ENCODE results near the gene CCDC169.
A peak's percentile ranks its signal among the peaks of the same experiment; 100 is the strongest.
"Not testable (repeated sequence)": the region's sequence is repeated elsewhere in the genome, so short reads cannot be mapped to it uniquely, and the experiment has no call there.

Gene CCDC169

DNA sequence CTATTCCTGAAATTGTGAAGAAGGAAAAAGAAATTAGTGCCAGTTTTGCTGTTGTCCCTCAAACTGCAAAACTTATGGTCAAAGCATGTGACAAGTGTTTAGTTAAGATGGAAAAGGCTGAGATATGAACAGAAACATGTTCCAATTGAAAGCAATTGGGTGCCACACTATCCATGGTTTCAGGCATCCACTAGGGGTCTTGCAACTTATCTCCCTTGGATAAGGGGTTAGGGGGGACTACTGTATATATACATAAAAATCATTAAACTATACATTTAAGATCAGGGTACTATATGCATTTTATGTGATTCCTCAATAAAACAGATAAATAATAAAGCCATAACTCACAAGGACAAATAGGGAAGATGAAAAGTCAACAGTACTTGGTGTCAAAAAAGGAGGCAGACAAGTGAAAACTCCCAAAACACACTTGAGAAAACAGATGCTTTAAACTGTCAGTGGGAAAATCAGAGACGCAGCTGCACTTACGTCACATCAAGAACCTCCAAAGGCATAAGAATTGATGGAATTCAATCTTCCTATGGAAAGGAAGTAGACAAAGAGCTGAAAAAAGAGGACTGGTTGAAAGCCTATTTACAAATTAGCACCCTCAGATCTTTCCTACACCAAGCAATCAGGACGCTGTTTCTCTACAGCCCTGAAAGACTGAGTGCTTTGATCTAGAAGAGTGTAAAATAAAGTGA lies 40.5 kb upstream of the CCDC169 start:
- Histone ChIP-seq H3K36me3 (ENCODE audit: insufficient read depth, low read length) (peaks cover 7% of the 10 kb centered on the region; the same call in 1 of the 2 replicates), H3K27me3 (ENCODE audit: insufficient read depth, low read length) (no peaks in the 10 kb centered on the region), H3K27ac (ENCODE audit: low read depth, low read length) (no peak overlapping the region), H3K4me1 (ENCODE audit: insufficient read depth, low read length) (peaks cover 33% of the 10 kb centered on the region), H3K9ac (ENCODE audit: low read depth, low read length) (no peak overlapping the region), H3K9me3 (ENCODE audit: insufficient read depth, low read depth, low read length) (no peaks in the 10 kb centered on the region), H3K4me3 (ENCODE audit: low read length) (no peak overlapping the region)
- whole genome bisulfite sequencing: 58% methylated on average over 3 of the region's 3 CpGs

DNA sequence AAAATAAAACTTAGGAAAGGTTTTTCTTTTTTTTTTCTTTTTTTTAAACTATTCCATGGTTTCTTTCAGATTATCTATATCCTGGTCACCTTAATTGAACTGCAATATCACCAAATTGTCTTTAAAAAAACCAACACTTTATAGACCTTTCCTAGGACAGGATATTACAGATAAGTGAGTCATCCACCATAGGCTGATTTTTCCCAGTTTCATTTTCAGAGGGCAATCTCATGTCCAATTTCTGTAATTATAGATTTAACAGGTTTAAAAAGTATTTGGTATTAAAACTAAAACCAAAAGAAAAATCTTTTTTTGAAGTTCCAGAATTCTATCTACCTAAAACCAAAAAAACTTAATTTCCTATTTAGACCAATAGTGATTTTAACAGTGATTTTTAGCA lies 35.4 kb upstream of the CCDC169 start:
- peaks cover 42% of the 10 kb centered on the region for H3K36me3 ChIP-seq (ENCODE audit: insufficient read depth, low read length)

DNA sequence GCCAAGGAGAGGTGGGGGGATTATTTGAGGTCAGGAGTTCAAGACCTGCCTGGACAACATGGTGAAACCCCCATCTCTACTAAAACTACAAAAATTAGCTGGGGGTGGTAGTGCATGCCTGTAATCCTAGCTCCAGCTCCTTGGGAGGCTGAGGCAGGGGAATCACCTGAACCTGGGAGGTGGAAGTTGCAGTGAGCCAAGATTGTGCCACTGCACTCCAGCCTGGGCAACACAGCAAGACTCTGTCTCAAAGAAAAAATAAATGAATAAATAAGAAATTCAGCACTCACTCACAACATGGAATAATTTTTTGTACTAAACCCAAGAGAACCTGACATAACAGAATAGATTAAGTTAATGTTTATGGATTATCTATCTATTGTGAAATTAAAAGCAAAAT lies 34.6 kb upstream of the CCDC169 start:
- H3K27me3 ChIP-seq (ENCODE audit: insufficient read depth, low read length); H3K9me3 ChIP-seq (ENCODE audit: insufficient read depth, low read depth, low read length); H3K9ac ChIP-seq (ENCODE audit: low read depth, low read length); H3K27ac ChIP-seq (ENCODE audit: low read depth, low read length); H3K4me3 ChIP-seq (ENCODE audit: low read length): not testable (repeated sequence)
- Histone ChIP-seq H3K36me3 (ENCODE audit: insufficient read depth, low read length) (peaks cover 48% of the 10 kb centered on the region), H3K4me1 (ENCODE audit: insufficient read depth, low read length) (peaks cover 24% of the 10 kb centered on the region; the same call in 1 of the 2 replicates)

More for the DNA sequence above, 35.4 kb upstream of the CCDC169 start:
- Histone ChIP-seq H3K9ac (ENCODE audit: low read depth, low read length) (no peak overlapping the region), H3K9me3 (ENCODE audit: insufficient read depth, low read depth, low read length) (no peaks in the 10 kb centered on the region), H3K27me3 (ENCODE audit: insufficient read depth, low read length) (no peaks in the 10 kb centered on the region), H3K4me1 (ENCODE audit: insufficient read depth, low read length) (peaks cover 24% of the 10 kb centered on the region; the same call in 1 of the 2 replicates), H3K27ac (ENCODE audit: low read depth, low read length) (no peak overlapping the region), H3K4me3 (ENCODE audit: low read length) (no peak overlapping the region)

DNA sequence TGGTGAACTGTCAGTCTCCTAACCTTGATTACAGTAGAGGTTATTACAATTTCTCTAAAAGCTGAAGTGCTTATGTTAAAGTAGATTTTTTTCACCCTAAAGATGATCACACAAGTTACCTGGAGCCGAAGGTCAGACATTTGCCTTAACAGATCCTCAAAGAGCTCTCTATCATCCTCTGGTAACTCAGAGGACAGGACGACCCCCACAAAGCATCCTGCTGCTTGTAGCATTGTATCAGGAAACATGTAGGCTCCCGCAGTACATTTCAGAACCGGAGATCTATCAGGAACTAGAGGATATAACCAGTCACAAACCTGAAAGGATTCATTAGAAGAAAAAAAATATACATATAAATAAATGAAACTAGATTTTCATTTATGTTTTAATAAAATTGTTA lies 33.7 kb upstream of the CCDC169 start:
- Histone ChIP-seq H3K36me3 (ENCODE audit: insufficient read depth, low read length) (peaks cover 58% of the 10 kb centered on the region), H3K27ac (ENCODE audit: low read depth, low read length) (no peak overlapping the region), H3K4me3 (ENCODE audit: low read length) (no peak overlapping the region), H3K4me1 (ENCODE audit: insufficient read depth, low read length) (peaks cover 23% of the 10 kb centered on the region), H3K9ac (ENCODE audit: low read depth, low read length) (no peak overlapping the region), H3K9me3 (ENCODE audit: insufficient read depth, low read depth, low read length) (no peaks in the 10 kb centered on the region), H3K27me3 (ENCODE audit: insufficient read depth, low read length) (no peaks in the 10 kb centered on the region)
- WGBS: 67% methylated on average over 4 of the region's 4 CpGs

DNA sequence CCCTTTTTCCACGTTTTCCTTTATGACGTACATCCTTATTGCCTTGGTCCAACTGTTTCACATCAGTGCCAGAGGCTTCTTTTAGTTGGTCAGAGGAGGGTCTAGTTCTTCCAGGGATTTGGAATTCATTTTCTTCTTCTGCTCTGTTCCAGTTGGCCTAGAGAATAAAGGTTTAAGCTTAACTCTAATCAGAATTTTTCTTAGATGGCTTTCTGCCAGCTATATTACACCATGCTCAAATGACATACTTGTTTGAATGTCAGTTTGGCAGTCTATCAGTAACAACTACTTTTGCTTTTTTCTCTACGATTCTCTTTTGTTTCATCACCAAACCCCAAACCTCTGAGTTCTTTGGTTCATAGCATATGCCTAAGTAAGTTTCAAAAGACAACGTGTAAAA lies 31.7 kb upstream of the CCDC169 start:
- no peaks in the 10 kb centered on the region for H3K9me3 ChIP-seq (ENCODE audit: insufficient read depth, low read depth, low read length)
- peaks cover 39% of the 10 kb centered on the region for H3K4me1 ChIP-seq (ENCODE audit: insufficient read depth, low read length)
- peaks cover 59% of the 10 kb centered on the region for H3K36me3 ChIP-seq (ENCODE audit: insufficient read depth, low read length)
- no peaks in the 10 kb centered on the region for H3K27me3 ChIP-seq (ENCODE audit: insufficient read depth, low read length)
- H3K27ac ChIP-seq (ENCODE audit: low read depth, low read length): no peak overlapping the region
- no peak overlapping the region for H3K9ac ChIP-seq (ENCODE audit: low read depth, low read length)
- no peak overlapping the region for H3K4me3 ChIP-seq (ENCODE audit: low read length)
- WGBS: 88% methylated on average over 3 of the region's 4 CpGs

DNA sequence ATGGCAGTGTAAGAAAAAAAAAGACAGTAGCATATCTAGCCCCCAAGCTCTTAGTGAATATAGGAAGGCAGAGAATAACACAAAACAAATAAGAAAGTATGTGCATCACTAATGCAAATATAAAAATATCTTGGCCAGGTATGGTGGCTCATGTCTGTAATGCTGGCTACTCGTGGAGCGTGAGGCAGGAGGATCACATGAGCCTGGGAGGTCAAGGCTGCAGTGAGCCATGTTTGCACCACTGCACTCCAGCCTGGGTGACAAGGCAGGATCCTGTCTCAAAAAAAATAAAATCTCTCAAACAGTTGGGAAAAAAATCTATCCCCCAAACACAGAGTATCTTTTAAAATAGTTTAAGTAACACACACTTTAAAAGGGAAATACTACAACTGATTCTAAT lies 31.2 kb upstream of the CCDC169 start:
- H3K27me3 ChIP-seq (ENCODE audit: insufficient read depth, low read length): no peaks in the 10 kb centered on the region
- H3K4me3 ChIP-seq (ENCODE audit: low read length): no peak overlapping the region
- peaks cover 40% of the 10 kb centered on the region for H3K4me1 ChIP-seq (ENCODE audit: insufficient read depth, low read length)
- WGBS: 91% methylated on average over 2 of the region's 2 CpGs
- no peaks in the 10 kb centered on the region for H3K9me3 ChIP-seq (ENCODE audit: insufficient read depth, low read depth, low read length)
- peaks cover 65% of the 10 kb centered on the region for H3K36me3 ChIP-seq (ENCODE audit: insufficient read depth, low read length)
- no peak overlapping the region for H3K9ac ChIP-seq (ENCODE audit: low read depth, low read length)
- H3K27ac ChIP-seq (ENCODE audit: low read depth, low read length): no peak overlapping the region

DNA sequence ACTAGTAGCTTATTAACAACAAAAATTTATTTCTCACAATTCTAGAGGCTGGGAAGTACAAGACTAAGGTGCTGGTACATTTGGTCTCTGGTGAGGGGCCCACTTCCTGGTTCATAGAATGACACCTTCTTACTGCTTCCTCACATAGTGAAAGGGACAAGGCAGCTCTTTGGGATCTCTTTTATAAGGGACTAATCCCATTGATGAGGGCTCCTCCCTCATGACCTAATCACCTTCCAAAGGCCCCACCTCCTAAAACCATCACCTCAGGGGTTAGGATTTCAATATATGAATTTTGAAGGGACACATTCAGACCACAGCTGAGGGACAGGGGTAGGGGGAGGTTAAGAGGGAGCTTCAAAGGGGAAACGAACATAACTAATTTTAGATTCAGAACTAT lies 28.3 kb upstream of the CCDC169 start:
- no CpG with 5 or more reads among the region's 1 CpG for WGBS

DNA sequence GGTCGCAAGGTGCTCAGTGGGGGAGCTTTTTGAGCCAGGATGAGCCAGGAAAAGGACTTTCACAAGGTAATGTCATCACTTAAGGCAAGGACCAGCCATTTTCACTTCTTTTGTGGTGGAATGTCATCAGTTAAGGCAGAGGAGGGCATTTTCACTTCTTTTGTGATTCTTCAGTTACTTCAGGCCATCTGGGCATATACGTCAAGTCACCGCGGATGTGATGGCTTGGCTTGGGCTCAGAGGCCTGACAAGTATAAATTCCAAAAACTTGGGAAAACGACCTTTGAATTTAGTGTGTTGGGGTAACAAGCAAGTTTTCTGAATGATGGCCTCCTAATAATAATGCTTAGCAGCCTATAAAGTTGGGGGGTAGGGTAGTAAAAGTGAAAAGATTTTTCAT lies 27.3 kb upstream of the CCDC169 start:
- Histone ChIP-seq H3K4me1 (ENCODE audit: insufficient read depth, low read length) (peaks cover 33% of the 10 kb centered on the region), H3K9ac (ENCODE audit: low read depth, low read length) (peak overlapping the region; percentile 7; the same call in 1 of the 2 replicates), H3K36me3 (ENCODE audit: insufficient read depth, low read length) (peaks cover 62% of the 10 kb centered on the region), H3K27ac (ENCODE audit: low read depth, low read length) (peak overlapping the region; percentile 60; the same call in 1 of the 2 replicates)
- WGBS: 21% methylated on average over 5 of the region's 5 CpGs
- not testable (repeated sequence) for H3K4me3 ChIP-seq (ENCODE audit: low read length); H3K9me3 ChIP-seq (ENCODE audit: insufficient read depth, low read depth, low read length); H3K27me3 ChIP-seq (ENCODE audit: insufficient read depth, low read length)

More for the DNA sequence above, 28.3 kb upstream of the CCDC169 start:
- peaks cover 71% of the 10 kb centered on the region for H3K36me3 ChIP-seq (ENCODE audit: insufficient read depth, low read length)
- H3K27me3 ChIP-seq (ENCODE audit: insufficient read depth, low read length): no peaks in the 10 kb centered on the region
- peaks cover 33% of the 10 kb centered on the region for H3K4me1 ChIP-seq (ENCODE audit: insufficient read depth, low read length)
- peak overlapping the region; percentile 60; the same call in 1 of the 2 replicates for H3K27ac ChIP-seq (ENCODE audit: low read depth, low read length)
- no peak overlapping the region for H3K9ac ChIP-seq (ENCODE audit: low read depth, low read length)
- no peak overlapping the region for H3K4me3 ChIP-seq (ENCODE audit: low read length)
- H3K9me3 ChIP-seq (ENCODE audit: insufficient read depth, low read depth, low read length): no peaks in the 10 kb centered on the region

DNA sequence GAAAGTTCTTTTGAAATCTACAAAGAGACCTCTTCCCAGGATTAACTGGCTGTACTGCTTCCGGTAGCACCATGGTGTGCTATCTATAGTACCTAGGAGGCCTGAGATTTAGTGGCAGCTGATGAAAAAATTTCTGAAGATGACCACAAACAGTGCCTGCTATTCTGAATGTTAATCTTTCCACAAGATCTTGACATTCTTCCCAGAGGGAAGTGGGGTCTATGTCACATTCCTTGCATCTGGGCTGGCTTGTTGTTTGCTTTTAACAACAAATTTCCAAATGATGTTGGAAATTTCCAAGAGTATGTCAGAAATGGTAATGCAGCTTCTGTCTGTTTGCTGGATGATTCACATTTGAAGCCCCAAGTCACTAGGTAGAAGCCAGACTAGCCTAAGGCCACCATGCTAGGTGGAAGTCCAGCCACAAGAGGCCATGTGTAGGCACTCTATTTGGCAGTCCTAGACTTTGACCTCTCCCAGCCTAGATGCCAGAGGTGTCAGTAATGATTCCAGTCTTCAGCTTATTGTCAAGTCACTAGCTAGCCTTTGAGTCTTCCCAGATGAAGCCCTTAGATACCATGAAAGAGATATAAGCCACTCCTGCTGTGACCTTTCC lies 26.4 kb upstream of the CCDC169 start:
- Histone ChIP-seq H3K27me3 (ENCODE audit: insufficient read depth, low read length) (no peaks in the 10 kb centered on the region), H3K27ac (ENCODE audit: low read depth, low read length) (peak overlapping the region; percentile 78), H3K4me1 (ENCODE audit: insufficient read depth, low read length) (peaks cover 33% of the 10 kb centered on the region), H3K4me3 (ENCODE audit: low read length) (no peak overlapping the region), H3K9me3 (ENCODE audit: insufficient read depth, low read depth, low read length) (no peaks in the 10 kb centered on the region), H3K36me3 (ENCODE audit: insufficient read depth, low read length) (peaks cover 54% of the 10 kb centered on the region), H3K9ac (ENCODE audit: low read depth, low read length) (no peak overlapping the region)
- 92% methylated on average over 1 of the region's 1 CpG for WGBS

DNA sequence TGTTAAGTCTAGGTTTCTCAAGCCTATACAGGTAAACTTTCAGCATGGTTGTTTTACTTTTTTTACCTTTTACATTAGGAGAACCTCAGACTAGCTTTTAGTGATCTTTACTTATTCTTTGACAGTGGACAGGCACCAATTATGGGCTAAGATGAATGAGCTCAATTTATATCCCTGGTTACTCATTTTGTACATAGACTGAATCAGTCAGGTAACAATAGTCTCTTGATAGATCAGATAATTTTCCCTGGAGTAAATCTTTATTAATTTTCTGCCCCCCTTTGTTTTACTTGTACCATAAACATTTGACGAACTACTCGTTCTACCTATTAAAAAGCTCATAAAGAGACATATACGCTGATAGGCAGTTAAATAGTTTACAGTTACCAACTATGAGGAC lies 25.8 kb upstream of the CCDC169 start:
- no peaks in the 10 kb centered on the region for H3K9me3 ChIP-seq (ENCODE audit: insufficient read depth, low read depth, low read length)
- H3K27me3 ChIP-seq (ENCODE audit: insufficient read depth, low read length): no peaks in the 10 kb centered on the region
- no peak overlapping the region for H3K27ac ChIP-seq (ENCODE audit: low read depth, low read length)
- H3K9ac ChIP-seq (ENCODE audit: low read depth, low read length): no peak overlapping the region
- H3K36me3 ChIP-seq (ENCODE audit: insufficient read depth, low read length): peaks cover 47% of the 10 kb centered on the region
- H3K4me3 ChIP-seq (ENCODE audit: low read length): no peak overlapping the region
- WGBS: 94% methylated on average over 3 of the region's 3 CpGs
- H3K4me1 ChIP-seq (ENCODE audit: insufficient read depth, low read length): peaks cover 33% of the 10 kb centered on the region

DNA sequence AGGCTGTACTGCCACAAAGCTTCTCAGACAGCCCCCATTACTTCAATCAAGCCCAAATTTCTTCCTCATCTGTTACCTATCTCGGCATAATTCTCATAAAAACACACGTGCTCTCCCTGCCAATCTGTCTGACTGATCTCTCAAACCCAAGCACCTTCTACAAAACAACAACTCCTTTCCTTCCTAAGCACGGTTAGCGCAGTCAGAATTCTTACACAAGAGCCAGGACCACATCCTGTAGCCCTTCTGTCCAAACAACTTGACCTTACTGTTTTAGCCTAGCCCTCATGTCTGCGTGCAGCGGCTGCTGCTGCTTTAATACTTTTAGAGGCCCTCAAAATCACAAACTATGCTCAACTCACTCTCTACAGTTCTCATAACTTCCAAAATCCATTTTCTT lies 22.2 kb upstream of the CCDC169 start:
- H3K9ac ChIP-seq (ENCODE audit: low read depth, low read length); H3K27me3 ChIP-seq (ENCODE audit: insufficient read depth, low read length); H3K27ac ChIP-seq (ENCODE audit: low read depth, low read length); H3K4me3 ChIP-seq (ENCODE audit: low read length); H3K9me3 ChIP-seq (ENCODE audit: insufficient read depth, low read depth, low read length): not testable (repeated sequence)
- 65% methylated on average over 6 of the region's 6 CpGs for WGBS
- H3K36me3 ChIP-seq (ENCODE audit: insufficient read depth, low read length): peaks cover 32% of the 10 kb centered on the region
- H3K4me1 ChIP-seq (ENCODE audit: insufficient read depth, low read length): peaks cover 19% of the 10 kb centered on the region
